Stimulated activated CD4-positive, alpha-beta T cell treated with anti-CD3 and anti-CD28 coated beads, Interleukin-15, amount 100 ng/mL, for 24 hours (primary cell): ENCODE results near the gene BORCS6.
A peak's percentile ranks its signal among the peaks of the same experiment; 100 is the strongest.
"Not testable (repeated sequence)": the region's sequence is repeated elsewhere in the genome, so short reads cannot be mapped to it uniquely, and the experiment has no call there.

Experiments used
- DNase-seq: peaks from one replicate; pipeline ENCODE4 v3.0.0-alpha.2; 2020

The BORCS6 gene

DNA sequence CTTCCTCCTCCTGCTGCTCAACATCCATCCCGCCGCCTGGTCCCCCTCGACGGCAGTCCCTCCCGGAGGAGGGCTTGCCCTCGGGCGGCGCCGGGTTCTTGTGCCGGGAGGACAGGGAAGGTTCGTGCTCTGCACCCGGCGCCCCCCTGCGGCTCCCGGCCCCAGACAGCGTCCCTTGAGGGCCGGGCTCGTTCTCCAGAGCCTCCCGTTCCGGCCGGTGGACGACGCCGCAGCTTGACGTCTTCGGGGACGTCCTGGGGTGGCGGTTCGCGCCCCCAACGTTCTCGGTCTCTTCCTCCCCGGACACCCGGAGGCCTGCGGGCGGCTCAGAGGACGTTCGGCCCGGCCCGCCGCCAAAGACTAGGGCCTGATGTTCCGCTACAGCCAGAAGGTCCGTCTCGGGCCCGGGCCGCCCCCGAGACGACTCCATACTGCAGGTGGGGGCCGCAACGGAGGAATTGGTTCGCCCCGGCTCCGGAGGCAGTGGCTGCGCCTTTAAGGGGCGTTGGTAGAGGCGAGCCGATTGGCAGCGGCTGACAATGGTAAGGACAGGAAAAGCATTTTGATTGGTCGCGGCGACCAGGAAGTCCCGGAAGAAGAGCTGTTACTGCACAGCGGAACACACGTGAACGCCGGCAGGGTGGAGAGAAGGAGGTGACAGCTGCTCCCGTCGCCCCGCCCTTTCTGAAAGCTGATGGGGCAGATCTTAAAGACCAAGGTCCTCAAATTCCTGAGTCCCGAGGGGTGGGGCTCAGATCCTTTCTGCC is at the start of gene BORCS6:
Gene BORCS6 (minus strand): TSS at position 470 of the 767 bp plus-strand sequence. CDS start 40 bp downstream, at position 430.
- peak; percentile 97 for DNase-seq

DNA sequence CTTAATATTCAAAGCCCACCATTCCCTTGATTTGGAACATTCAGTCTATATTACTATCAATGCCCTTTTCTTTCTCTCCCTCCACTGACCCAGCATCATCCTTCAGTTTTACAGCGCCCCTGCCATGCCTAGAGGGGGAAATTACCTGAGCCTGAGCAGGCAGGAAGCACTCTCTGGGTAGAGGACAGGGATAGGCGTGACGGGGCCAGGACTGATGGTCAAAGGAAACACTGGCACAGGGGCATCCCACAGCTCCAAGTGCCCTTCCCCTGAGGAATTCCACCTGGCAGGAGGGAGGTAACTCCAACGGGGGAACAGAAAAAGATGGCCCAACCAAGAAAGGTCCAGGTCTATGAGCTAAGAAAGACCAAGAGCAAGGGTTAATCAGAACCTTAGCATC is 47.9 kb upstream of the BORCS6 start:
- no peak for DNase-seq

DNA sequence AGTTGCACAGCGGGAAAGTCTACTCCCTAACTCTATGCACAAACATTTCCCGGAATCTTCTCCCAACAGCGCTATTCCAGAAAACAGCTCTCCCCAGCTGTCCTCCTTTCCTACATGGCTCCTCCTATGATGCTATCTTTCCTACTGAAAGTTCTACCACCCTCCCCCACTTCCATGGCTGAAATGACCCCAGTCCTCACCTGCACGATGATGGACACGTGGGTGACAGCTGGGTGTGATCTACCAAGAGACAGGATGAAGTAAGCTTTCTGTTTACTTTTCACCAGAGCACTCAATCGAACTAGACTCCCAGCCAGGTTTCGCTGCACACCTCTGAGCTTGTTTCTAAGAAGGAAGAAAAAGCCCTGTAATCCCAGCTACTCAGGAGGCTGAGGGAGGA is 47.2 kb upstream of the BORCS6 start:
- no peak for DNase-seq

DNA sequence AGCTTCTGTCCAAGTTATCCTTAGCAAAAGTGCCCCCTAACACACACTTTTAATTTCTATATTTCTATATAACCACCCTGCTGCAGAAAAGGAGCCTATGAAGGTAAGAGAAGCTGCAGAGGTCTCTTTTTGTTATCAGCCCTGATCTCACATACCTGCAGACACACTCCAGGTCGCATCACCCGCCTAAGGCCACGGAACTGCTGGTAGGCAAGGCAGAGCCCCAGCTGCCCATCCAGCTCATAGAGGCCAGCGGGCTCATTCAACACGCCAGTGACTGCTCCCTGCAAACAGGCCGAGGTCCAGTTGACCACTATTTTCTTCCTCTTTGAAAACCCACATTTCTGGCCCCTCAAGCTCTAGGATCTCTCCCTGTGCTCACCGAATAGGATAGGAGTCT is 45.7 kb upstream of the BORCS6 start:
- no peak for DNase-seq

DNA sequence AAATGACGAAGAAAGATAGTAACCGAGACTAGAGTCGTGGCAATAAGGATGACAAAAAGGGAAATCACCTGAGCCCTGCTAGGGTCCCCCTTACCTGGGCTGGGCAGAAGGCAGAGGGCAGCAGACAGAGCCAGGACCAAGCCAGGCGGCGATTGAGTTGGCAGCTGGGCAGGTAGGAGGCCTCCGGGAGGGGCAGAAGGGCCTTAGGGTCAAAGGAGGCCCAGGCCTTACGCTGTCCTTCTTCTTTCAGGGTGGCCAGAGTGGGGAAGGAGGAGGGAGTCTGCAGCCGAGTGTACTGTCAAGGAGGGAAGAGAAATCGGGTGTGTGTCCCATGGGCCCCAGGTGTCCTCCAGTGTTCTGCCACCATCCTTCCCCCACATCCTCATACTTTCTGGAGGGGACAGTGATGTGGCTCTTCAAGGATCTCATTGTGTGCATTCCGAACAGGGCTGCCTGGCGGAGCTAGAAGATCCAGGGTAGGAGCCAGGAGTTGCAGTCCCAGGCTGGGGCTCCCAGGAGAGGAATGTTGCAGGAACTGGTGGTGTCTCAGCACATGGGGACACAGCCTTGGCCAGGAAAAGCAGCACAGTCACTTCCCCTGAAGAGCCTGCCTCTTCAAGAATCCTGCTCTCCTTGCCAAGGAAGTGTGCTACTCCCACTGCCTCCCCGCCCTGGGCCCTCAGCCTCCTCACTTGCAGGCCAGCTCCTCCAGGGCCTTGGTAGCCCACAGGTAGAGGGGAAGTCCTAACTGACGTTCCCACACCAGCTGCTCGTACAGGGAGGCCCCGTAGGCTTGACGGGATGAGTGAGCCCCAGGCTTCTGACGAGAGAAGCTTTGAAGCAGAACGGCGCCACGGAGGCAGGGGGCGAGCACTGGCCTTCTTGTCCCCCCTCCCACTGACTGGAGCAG is 44.6 kb upstream of the BORCS6 start:
- no peak for DNase-seq

DNA sequence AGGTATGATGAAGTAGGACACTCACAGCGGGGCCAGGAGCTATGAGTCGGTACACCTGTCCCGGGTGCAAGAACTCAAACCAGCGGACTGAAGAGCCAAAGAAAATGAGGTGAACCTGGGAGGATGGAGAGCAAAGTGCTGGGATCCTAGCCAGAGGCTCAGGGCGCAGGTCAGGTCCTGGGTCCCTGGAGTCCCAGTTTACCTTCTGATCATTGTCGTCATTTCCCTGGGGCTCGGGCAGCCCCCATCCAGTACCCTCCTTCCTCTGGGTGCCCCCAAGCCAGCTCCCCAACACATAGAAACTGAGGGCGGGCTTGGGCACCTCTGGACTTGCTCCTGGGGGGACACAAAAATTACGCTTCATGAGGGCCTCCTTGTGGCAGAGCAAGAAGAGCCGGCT is 41.7 kb upstream of the BORCS6 start:
- DNase-seq, result no peak

DNA sequence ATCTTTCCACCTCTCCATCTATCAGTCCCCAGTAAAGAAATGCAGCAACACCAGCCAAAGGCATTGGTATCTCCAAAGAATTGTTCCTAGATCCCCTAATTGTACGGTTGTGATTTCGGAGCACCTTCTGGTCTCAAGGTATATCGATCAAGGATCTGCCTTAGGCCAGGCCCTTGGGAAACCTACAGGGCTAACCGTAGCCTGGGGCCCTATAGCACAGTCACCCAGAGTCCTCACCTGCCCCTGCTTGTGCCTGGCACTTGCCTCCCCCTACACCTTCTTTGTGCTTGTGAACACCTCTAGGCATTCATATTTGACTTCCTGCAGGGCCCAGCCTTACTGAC is 37.2 kb upstream of the BORCS6 start:
- no peak for DNase-seq

DNA sequence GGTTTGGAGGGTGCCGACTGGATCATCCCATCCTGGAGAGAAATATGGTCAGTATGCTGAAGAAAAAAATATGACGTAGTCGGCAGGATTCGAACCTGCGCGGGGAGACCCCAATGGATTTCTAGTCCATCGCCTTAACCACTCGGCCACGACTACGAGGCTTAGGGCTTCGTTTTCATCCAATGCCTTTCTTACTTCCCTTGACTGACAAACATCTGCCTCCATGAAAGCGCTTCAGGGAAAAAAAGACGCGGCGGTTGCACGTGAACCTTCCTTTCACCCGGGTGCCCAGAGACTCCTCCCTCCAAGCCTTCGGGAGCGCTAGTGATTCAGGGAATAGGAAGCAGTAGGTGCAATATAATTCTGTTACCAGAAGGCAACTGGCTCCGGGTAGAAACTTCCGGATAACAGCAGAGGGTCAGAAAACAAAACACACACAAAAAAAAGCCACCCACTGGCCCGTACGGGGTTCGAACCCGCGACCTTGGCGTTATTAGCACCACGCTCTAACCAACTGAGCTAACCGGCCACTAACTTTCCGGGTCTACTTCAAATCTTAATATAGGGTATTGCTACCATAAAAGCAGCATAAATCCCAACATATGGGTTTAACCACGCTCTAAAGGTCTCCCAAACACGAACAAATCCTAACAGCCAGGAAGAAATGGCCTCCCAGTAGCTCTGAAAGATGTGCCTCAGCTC is 36.7 kb upstream of the BORCS6 start:
- DNase-seq, result peak; percentile 75

DNA sequence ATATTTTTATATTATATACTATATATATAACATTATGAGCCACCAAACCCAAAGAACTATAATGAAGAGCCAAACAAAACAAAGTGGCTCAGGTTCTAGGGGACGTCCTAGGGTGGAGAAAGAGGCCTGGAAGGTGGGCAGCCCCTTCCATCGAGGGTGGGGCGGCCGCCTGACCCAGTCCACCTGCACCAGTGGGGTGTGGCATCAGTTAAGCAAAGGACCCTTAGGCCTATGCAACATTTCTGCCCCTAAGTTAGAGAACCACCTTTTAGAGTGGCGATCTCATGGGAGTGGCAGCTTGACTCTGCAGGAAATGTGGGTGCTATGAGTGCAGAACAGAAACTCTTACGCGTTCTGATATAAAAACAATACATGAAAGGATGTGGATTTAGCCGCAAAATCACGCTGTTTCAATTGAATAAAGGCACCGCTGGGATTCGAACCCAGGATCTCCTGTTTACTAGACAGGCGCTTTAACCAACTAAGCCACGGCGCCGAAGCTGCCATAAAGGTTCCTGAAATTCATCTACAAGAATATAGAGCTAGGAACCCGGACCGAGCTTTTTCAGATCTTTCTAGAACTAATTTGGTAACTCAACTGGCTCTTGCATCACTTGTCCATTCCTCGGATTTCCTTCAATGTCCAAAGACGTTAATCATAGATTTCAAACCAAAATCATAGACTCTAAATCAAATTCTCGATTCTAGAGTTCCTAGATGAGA is 36.0 kb upstream of the BORCS6 start:
- peak; percentile 88 for DNase-seq

DNA sequence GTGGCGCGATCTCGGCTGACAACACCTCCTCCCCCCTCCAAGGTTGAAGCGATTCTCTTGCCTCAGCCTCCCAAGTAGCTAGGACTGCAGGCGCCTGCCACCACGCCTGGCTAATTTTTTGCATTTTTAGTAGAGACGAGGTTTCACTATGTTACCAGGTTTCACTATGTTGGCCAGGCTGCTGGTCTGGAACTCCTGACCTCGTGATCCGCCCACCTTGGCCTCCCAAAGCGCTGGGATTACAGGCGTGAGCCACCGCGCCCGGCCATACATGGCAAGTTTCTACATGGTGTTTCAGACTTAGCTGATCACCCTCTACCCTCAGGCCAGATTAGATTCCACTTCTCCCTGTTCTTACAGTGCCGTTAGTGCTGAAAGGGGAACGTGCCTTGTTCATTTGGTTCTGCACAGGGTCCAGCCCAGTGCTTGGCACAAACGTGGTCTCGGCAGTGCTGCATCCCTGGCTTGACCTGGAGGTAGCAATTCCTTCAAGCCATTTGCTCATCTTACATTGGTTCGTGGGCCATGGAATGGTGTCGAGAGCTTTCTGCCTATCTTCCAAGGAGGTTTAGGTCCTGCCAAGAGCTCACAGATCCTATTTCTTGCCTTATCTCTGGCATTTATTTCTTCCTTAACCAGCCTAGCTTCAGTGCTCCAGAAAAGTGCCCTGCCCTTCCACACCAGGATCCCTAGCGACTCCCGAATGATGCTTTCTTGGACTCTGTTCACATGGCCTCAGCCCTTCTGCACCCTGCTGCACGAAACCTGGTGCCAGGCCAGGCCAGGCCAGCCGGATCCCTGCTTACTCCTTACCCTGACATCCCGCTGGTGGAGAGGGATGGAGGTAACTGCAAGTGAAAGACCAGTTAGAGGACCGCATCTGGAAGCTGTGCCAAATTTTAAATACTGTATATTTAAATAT is 35.2 kb upstream of the BORCS6 start:
- no peak for DNase-seq

DNA sequence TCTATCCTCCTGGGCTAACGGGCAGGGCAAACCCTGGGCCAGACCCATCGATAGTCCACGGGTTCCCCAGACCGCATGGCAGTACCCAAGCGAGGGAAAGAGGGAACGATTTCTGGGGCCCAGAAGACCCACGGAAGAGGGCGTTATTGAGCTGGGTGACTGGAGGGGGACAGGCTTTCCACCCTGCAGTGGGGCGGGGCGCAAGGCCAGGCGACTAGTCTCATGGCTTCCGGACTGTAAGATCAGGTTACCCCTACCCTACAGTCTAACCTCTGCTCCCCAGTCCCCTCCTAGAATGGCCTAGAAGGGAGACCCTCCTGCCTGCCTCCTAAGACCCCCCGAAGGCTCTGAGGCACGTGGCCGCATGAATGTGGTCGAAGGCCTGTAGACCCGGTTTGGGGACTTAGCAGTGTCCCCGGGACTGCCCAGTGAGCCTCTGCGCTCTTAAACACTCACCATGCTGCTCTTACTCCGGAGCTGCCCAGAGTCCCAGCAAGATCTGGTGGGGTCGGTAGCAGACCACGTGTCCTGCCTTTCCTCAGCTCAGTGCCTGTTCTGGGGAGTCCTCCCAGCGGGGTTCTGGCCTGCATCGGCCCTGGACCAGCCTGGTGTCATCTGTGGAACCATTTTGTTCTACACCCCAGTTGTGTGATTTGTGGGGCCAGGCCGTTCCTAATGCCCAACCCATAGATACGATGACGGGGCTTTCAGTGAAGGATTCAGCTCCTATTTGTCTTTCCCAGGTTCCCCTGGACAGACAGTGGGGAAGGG is 33.6 kb upstream of the BORCS6 start:
- DNase-seq, result peak; percentile 78

DNA sequence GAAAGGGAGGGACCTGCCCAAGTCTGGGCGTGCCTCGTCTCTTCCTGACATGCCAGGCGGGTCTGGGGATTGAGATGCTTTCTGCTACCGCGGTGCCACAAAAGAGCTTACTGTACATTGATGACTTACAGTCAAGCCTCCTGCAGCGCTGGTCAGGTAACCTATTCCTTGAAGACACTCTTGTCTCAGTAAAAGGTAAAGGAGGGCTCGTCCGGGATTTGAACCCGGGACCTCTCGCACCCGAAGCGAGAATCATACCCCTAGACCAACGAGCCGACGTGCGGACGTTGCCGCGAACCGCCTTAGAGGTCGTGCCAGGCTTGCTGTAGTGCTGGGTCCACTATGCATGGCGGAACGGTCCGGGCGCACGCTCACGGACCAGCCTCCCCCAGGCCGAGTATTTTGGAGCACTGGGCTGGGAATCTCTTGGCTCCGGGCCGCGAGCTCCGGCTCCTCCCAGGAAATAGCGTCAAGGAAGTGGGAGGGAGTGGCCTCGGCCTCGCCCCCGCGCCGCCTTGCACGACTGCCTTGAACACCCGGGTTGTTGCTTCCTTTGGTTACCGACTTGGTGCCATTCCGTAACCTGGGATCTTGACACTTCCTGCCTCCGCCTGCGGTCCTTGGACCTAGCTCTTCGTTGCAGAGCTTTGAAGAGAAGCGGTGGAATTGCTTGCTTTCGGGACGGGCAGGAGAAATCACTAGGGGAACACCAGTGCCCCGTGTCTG is 32.8 kb upstream of the BORCS6 start:
- peak; percentile 94 for DNase-seq

DNA sequence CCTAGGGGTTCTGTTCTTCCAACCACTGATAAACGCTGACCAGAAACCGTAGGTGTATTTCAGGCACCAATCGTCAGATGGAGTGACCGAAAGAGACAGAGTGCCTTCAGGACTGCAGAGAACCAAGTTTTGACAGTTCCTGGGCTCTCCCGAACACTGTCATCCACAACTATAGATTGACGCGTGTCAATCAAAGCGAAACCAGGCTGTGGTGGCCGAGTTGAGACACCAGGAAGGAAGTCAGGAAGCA is 32.3 kb upstream of the BORCS6 start:
- DNase-seq, result no peak

DNA sequence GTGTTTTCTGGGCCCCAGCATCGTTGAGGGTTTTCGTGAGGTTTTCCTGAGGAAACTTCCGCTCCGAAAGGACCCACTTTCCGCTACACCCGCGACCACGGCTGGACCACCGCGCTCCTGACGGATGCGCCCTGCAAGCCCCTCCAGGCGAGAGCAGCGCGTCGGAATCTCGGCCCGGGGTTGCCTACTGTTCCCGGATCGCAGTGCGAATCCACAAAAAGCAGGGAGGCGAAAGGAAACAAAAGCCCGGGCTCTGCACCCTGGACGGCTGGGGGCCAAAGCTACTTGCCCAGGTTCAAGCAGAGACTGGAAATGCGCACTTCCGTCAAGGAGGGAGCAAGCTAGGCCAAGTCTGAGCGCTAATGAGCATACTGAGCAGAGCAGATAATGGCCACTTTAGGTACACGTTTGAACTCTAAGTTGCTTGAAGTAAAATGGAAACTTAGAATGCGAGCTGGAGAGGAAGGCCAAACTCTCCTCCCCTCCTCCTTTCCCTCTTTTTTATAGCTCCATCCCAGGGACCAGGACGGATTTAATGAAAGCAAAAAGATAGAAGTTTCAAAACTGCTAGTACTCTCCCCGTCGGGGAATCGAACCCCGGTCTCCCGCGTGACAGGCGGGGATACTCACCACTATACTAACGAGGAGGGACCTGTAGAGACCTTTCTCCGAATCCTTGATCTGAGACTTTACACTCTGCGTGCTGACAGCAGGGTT is 31.8 kb upstream of the BORCS6 start:
- DNase-seq, result peak; percentile 90

DNA sequence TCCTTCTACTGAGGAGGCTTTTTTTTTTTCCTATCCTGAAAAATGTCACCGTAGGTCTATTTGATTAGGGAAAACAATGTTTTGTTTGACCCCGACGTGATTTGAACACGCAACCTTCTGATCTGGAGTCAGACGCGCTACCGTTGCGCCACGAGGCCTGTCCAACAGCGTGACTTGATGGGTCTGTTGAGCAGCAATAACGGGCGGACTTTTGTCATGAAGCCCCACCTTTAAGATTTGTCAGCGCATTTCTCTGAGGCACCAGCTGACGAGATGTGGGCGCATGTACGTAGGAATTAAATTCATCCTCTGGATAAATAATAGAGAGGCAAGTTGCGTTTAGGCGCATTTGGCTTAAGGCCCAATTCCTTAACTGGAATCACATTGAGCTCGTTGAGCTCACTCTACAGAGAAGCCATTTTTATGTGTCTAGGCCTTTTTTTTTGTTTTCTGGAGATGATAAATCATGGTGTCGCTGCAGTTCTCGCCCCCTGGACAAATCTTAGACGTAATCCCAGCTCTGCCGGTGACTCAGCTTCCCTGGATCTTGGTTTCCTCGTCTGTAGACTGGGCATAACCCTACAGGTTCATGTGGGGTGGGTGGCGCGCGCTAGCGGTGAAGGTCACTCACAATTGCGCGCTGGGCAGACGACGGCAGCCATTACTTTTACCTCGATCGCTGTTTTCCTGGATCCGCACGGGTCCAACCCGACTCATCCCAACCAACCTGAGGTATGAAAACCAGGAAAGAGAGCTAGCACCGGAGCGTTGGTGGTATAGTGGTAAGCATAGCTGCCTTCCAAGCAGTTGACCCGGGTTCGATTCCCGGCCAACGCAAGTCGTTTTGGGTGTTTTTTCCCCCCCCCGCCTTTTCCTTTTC is 31.0 kb upstream of the BORCS6 start:
- peak; percentile 94 for DNase-seq

DNA sequence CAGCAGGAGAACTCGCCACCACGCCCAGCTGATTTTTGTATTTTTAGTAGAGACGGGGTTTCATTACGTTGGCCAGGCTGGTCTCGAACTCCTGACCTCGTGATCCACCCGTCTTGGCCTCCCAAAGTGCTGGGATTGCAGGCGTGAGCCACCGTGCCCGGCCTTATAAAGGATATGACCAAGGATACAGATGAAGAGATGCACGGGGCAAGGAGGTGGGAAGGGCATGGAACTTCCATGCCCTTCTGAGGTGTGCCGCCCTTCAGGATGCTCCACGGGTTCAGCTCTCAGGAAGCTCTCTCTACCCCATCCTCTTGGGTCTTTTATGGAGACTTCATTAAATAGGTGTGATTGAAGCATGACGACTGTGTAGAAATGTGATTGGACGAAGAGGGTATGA is 24.0 kb upstream of the BORCS6 start:
- DNase-seq, result not testable (repeated sequence)

DNA sequence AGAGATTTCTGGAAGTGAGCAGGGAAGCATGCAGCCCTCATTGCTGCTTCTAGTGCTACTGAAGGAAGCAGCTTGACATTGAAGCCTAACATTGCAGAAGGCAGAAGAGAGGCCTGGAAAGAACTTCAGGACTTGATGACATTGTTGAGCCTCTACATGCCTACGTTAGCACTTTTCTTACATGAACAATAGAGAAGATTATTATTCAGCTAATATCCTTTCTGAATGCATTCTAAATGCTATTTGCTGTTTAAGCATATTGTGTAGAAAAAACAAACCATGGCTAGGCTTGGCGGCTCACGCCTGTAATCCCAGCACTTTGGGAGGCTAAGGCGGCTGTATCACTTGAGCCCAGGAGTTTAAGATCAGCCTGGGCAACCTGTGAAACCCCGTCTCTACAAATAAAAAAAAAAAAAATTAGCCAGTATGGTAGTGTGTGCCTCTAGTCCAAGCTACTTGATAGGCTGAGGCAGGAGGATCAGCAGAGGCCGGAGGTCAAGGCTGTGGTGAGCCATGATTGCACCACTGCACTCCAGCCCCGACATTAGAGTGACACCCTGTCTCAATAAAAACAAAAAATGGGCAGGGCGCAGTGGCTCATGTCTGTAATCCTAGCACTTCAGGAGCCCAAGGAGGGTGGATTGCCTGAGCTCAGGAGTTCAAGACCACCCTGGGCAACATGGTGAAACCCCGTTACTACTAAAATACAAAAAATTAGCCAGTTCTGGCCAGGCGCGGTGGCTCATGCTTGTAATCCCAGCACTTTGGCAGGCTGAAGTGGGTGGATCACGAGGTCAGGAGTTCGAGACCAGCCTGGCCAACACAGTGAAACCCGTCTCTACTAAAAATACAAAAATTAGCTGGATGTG is 22.6 kb upstream of the BORCS6 start:
- no peak for DNase-seq
